T-helper 17 cell (primary cell): Measurements from ENCODE around the gene RASAL2. TPM values are rescaled to one million over a fixed set of nuclear protein-coding genes. Genes with fewer than 3 reads are reported as not detected.

Source experiments
- ATAC-seq: fragments of 150-1000 bp; cut with Tn5 transposase; 2 replicates; pipeline ENCODE4 v1.10.0; 2021; ENCODE audit warnings: mild to moderate bottlenecking, moderate library complexity
- DNase-seq, 3 donors: peaks; one replicate each; pipeline versions ENCODE4 v3.0.0 to v3.0.0-alpha.2; 2020 to 2021
- H3K9me3 ChIP-seq: one replicate; pipeline ENCODE4 v1.7.0; 2013; ENCODE audit warnings: low read length, mild to moderate bottlenecking; ENCODE audit not compliant: control insufficient read depth, poor library complexity, severe bottlenecking
- H3K27ac Mint-ChIP-seq: one replicate; pipeline ENCODE4 v1.8.0; 2022; ENCODE audit warnings: mild to moderate bottlenecking, moderate library complexity, mixed read lengths
- H3K27me3 Mint-ChIP-seq: one replicate; pipeline ENCODE4 v1.8.0; 2022; ENCODE audit warnings: mixed read lengths
- H3K36me3 Mint-ChIP-seq: one replicate; pipeline ENCODE4 v1.8.0; 2022; ENCODE audit warnings: low read depth, mixed read lengths
- H3K4me1 Mint-ChIP-seq: one replicate; pipeline ENCODE4 v1.8.0; 2022; ENCODE audit warnings: mild to moderate bottlenecking, mixed read lengths
- H3K4me3 Mint-ChIP-seq: one replicate; pipeline ENCODE4 v1.8.0; 2022; ENCODE audit warnings: mild to moderate bottlenecking, moderate library complexity, mixed read lengths
- total RNA-seq, 4 donors: library from RNA in 2 of 4; stranded (reverse) in 2 of 4; gene quantifications; one replicate each; pipeline ENCODE4 v1.2.3 and lab custom pipeline; 2022 to 2026

Gene RASAL2
- total RNA-seq, 2 donors from 2014 or later, result 0.07 to 0.29 TPM

DNA sequence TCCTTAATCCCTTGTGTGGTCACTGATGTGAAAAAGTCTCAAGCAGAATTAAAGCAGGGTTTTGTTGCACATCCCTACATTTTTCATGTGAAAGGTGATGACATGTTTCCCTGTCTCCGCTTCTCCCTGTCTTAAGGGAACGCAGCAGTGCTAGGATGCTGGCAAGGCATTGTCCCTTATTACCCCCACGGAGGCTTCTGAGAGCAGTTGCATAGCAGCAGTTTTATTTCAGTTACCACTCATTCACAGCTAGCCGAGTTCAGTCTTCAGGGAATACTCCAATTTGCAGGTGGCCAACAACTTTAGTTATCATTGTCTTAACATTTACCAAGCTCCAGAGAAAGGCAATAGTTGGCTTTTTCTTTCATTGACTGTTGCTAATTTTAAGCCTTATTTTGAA is 313.8 kb downstream of the RASAL2 start:
- Mint-ChIP-seq H3K27ac (no peak overlapping the region), H3K36me3 (no peaks in the 10 kb centered on the region), H3K4me1 (no peaks in the 10 kb centered on the region), H3K27me3 (no peaks in the 10 kb centered on the region), H3K4me3 (no peak overlapping the region)
- DNase-seq (no peak), ATAC-seq (no peak)
- H3K9me3 ChIP-seq, result no peaks in the 10 kb centered on the region

DNA sequence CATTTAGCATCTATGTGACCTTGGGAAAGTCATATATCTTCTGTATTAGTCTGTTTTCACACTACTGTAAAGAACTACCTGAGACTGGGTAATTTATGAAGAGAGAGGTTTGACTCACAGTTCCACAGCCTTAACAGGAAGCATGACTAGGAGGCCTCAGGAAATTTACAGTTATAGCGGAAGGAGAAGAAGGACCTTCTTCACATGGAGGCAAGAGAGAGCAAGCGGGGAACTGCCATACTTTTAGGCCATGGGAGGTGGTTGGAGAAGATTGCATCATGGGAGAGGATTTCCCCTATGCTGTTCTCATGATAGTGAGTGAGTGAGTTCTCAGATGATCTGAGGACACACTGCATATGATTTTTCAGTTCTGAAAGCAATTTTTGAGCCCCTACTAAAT is 315.0 kb downstream of the RASAL2 start:
- Mint-ChIP-seq H3K4me1 (no peaks in the 10 kb centered on the region), H3K27me3 (no peaks in the 10 kb centered on the region), H3K4me3 (no peak overlapping the region), H3K36me3 (no peaks in the 10 kb centered on the region), H3K27ac (no peak overlapping the region)
- H3K9me3 ChIP-seq, result no peaks in the 10 kb centered on the region
- DNase-seq (no peak), ATAC-seq (no peak)

DNA sequence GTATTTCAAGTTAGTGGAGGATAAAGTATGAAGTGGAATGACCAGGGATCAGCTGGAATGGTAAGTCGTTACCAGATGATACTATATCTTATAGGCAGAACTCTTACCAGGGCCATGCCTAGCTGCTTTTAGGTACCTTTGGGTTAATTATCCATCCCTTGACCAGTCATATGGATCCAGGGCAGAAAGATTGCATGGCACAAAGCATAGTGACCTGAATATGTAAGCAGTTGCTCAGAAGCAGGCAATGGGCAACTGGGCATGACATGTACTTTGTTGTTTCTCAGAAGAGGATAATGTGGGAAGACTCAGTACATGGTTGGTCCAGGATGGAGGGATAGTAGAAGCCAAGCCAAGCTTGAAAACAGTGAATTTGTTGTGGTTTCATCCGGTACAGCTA is 315.6 kb downstream of the RASAL2 start:
- Mint-ChIP-seq H3K36me3 (no peaks in the 10 kb centered on the region), H3K27me3 (no peaks in the 10 kb centered on the region), H3K27ac (no peak overlapping the region), H3K4me3 (no peak overlapping the region), H3K4me1 (no peaks in the 10 kb centered on the region)
- DNase-seq (no peak), ATAC-seq (no peak)
- H3K9me3 ChIP-seq, result no peaks in the 10 kb centered on the region

DNA sequence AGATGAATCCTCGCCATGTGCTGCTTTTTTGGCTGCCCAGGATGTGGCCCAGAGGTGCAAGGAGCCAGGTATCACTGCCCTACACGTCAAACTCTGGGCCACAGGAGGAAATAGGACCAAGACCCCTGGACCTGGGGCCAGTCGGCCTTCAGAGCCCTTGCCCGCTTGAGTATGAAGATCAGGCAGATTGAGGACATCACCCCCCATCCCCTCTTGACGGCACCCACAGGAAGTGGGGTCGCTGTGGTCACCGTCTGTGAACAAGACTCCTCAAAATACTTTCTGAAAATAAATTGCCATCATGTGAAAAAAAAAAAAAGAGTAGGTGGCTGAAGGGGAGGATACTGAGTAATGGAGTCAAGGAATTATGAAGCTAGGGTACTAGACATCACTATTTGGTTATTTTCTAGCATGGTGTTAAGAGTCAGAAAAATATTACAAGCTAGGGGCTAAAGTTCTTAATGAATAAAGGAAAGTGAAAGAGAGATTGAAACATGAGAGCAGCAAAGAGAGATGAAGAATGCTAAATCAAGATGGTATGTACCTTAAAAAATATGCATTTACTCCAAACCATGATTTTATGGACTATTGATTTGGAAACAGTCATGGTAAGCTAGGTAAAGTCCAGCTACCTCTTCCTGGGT is 318.0 kb downstream of the RASAL2 start:
- no peak overlapping the region for H3K4me3 Mint-ChIP-seq
- ATAC-seq (no peak), DNase-seq (no peak)
- no peaks in the 10 kb centered on the region for H3K4me1 Mint-ChIP-seq
- no peaks in the 10 kb centered on the region for H3K27me3 Mint-ChIP-seq
- H3K27ac Mint-ChIP-seq, result no peak overlapping the region
- no peaks in the 10 kb centered on the region for H3K9me3 ChIP-seq
- peaks cover under 1% of the 10 kb centered on the region for H3K36me3 Mint-ChIP-seq

DNA sequence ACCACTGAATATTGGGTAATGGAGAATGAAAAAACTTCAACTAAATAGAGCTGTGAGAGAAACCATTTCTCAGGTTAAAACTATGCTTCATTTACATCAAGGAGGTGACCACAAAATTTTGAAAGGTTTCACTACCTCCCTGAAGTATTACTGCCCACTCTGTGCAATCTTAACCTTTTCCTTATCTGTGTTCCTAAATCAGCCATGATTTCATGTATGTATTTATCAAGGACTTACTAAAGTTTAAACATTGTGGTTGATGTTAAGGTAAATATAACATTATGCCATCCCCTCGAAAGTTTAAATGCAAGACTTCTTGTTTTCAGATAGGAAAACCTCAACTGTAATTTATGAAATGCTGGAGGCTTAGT is 318.5 kb downstream of the RASAL2 start:
- no peak overlapping the region for H3K27ac Mint-ChIP-seq
- no peaks in the 10 kb centered on the region for H3K9me3 ChIP-seq
- ATAC-seq, result no peak

DNA sequence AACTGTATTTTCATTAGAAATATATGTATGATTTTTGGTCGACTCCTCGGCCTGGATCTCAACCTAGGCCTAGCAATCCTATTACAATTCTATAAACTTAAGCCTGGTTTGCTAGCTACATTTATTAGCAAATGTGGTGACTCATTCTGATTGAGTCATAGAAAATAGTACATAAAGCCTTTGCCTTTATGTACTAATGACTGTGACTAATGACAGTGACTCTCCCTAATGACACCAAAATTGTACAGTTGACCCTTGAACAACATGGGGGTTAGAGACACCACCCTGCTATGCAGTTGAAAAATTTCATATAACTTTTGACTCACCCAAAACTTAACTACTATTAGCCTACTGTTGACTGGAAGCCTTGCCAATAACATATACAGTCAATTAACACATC is 324.0 kb downstream of the RASAL2 start:
- no peak for ATAC-seq
- H3K4me1 Mint-ChIP-seq, result no peaks in the 10 kb centered on the region
- H3K9me3 ChIP-seq, result no peaks in the 10 kb centered on the region

More for the DNA sequence above, 318.5 kb downstream of the RASAL2 start:
- no peaks in the 10 kb centered on the region for H3K4me1 Mint-ChIP-seq
- H3K4me3 Mint-ChIP-seq, result no peak overlapping the region
- no peaks in the 10 kb centered on the region for H3K27me3 Mint-ChIP-seq
- DNase-seq, result no peak
- peaks cover 3% of the 10 kb centered on the region for H3K36me3 Mint-ChIP-seq

DNA sequence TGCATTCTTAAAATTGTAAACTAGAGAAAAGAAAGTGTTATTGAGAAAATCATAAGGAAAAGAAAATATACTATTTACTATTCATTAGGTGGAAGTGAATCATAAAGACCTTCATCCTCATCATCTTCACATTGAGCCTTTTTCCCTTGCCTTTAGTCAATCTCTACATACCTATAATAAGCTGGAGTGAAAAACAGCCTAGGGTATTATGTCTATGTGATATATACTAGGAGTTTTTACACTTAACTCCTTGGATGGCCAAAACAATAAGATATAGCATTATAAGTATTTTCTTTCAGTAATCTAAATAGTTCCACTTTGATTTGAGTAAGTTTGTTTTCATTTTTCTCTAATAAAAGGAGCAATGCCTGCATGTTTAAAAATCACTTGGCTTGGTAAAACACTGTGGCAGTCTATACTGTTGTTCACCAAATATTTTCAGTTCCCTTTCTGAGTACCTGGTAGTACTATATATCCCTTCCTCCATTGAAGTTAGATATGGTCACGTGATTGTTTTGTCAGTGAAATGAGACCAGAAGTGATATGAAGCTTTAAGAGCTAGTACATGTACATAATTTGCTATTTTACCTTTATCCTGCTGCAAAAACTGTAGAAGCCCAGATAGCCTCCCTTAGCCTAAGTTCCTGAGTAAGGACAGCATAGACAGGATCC is 324.5 kb downstream of the RASAL2 start:
- H3K4me3 Mint-ChIP-seq, result no peak overlapping the region
- ATAC-seq (no peak), DNase-seq (no peak)
- no peak overlapping the region for H3K27ac Mint-ChIP-seq
- H3K36me3 Mint-ChIP-seq, result peaks cover 3% of the 10 kb centered on the region
- H3K27me3 Mint-ChIP-seq, result no peaks in the 10 kb centered on the region
- no peaks in the 10 kb centered on the region for H3K4me1 Mint-ChIP-seq
- H3K9me3 ChIP-seq, result no peaks in the 10 kb centered on the region

More for the DNA sequence above, 324.0 kb downstream of the RASAL2 start:
- no peak overlapping the region for H3K4me3 Mint-ChIP-seq
- no peaks in the 10 kb centered on the region for H3K27me3 Mint-ChIP-seq
- no peak overlapping the region for H3K27ac Mint-ChIP-seq
- peaks cover 3% of the 10 kb centered on the region for H3K36me3 Mint-ChIP-seq
- DNase-seq, result no peak

DNA sequence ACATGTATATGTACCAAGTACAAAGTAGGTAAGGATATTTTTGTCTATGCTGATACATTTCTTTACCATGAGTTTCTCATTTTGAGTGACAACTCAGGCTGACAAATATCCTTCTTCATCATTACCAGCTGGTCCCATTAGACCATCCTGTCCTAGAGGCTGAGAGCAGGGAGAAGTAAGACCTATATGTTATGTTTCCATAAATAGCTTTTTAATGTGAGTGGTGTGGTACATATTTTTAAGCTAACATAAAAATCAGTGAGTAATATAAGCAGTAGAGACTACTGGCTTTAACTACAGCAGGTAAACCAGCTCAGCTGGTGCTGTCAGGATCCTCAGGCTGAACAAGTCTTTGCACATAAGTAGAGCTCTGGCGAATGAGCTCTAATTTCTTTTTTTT is 340.5 kb downstream of the RASAL2 start:
- Mint-ChIP-seq H3K4me3 (no peak overlapping the region), H3K4me1 (no peaks in the 10 kb centered on the region), H3K27ac (no peak overlapping the region), H3K27me3 (peaks cover 5% of the 10 kb centered on the region), H3K36me3 (no peaks in the 10 kb centered on the region)
- ATAC-seq, result no peak
- no peaks in the 10 kb centered on the region for H3K9me3 ChIP-seq
- no peak for DNase-seq

DNA sequence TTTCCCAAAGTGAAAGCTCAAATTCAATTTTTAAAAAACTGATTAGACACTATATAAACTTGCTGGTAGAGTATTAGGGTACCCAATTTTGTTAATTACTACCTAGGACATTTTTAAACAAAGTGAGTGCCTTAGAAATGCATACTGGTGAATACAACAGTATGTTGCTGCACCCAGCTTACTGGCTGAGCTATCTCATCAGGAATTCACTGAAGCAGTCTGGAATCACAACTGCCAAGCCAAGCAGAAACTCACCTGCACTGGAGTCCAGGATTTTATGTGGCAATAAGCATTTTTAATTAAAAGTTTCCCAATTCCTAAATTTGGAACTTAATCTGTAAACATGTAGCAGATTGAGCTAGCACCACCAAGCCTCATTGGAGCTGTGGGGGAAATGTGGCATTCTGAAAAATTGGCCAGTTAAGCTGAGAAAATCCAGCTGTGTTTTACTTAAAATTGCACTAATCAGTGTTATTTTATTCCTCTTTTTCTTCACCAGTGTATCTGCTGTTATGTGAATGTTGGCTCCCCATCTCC is 341.1 kb downstream of the RASAL2 start:
- Mint-ChIP-seq H3K4me3 (no peak overlapping the region), H3K27me3 (no peaks in the 10 kb centered on the region), H3K4me1 (no peaks in the 10 kb centered on the region), H3K36me3 (no peaks in the 10 kb centered on the region), H3K27ac (no peak overlapping the region)
- no peaks in the 10 kb centered on the region for H3K9me3 ChIP-seq
- no peak for ATAC-seq
- DNase-seq, result no peak

DNA sequence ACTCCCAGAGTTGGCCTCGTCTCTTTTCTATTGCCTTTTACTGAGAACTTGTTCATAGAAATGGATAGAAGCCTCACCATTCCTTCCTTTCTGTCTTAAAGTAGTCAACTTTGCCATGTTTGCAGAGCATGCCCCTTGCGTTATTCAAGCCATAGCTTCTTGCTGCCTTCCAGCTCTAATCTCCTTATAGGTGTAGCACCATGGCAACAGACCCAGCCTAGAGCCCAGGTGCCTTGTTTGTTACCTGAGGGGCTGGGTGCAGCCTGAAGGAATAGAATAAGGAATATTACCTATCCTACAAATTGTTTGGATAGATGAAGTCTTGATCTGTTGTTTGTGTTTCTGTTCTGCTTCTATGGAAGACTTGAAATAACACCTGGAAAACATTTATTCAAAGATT is 343.0 kb downstream of the RASAL2 start:
- Mint-ChIP-seq H3K4me3 (no peak overlapping the region), H3K27me3 (no peaks in the 10 kb centered on the region), H3K36me3 (no peaks in the 10 kb centered on the region), H3K4me1 (no peaks in the 10 kb centered on the region), H3K27ac (no peak overlapping the region)
- ATAC-seq, result no peak
- DNase-seq, result no peak
- H3K9me3 ChIP-seq, result no peaks in the 10 kb centered on the region

DNA sequence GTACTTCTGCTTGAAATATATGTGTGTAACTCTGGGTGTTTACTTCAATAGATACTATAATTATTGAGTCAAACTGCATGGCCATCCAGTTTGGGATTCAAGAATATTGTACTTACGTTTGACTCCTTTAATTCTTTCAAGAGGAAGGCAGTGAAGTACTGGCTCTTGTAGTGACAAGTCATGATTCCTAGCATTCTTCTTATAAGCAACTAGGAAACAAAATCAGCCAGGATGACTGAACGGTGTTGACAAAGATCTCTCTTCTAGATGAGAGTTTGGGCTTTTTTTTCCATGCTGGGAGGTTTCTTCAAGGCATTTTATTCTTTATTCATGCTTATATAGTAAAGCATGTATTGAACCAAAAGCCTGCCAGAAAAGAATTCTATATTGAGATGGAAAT is 344.5 kb downstream of the RASAL2 start:
- ATAC-seq (no peak), DNase-seq (no peak)
- no peak overlapping the region for H3K27ac Mint-ChIP-seq
- H3K9me3 ChIP-seq, result no peaks in the 10 kb centered on the region
- no peaks in the 10 kb centered on the region for H3K4me1 Mint-ChIP-seq
- H3K27me3 Mint-ChIP-seq, result peaks cover 10% of the 10 kb centered on the region
- H3K4me3 Mint-ChIP-seq, result no peak overlapping the region
- H3K36me3 Mint-ChIP-seq, result no peaks in the 10 kb centered on the region

DNA sequence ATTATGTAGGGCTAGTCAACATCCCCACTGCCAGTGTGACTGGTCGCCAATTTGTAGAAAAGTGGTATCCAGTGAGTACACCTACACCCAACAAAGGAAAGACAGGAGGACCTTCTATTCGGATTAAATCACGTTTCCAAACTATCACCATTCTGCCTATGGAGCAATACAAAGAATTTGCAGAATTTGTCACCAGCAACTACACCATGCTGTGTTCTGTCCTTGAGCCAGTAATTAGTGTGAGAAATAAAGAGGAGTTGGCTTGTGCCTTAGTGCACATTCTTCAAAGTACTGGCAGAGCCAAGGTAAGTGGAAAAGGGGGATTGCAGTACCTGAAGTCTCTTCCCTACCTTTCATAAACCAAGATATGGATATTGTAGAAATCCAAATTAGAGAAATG is 349.0 kb downstream of the RASAL2 start:
- H3K4me1 Mint-ChIP-seq, result peaks cover 2% of the 10 kb centered on the region
- peaks cover 12% of the 10 kb centered on the region for H3K27me3 Mint-ChIP-seq
- no peaks in the 10 kb centered on the region for H3K9me3 ChIP-seq
- DNase-seq, result no peak
- no peak overlapping the region for H3K27ac Mint-ChIP-seq
- H3K36me3 Mint-ChIP-seq, result no peaks in the 10 kb centered on the region
- no peak overlapping the region for H3K4me3 Mint-ChIP-seq
- ATAC-seq, result no peak

DNA sequence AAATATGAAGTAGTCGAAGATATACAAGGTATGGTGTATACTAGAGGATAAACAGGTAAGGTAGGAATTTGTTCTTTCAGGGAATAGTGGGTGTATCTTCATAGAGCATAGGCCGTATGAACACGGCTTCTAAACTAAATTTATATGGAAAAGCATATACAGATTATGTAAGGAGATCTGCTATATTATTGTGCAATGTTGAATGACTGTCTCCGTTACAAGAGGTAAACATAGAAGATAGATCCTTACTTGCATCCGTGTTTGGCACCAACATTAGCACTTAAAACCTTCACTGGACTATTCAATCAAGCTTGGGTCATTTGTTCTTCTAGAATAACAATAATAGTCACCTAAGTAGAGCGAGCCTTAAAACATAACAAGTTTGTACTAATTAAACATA is 357.0 kb downstream of the RASAL2 start:
- ATAC-seq, result no peak
- H3K36me3 Mint-ChIP-seq, result no peaks in the 10 kb centered on the region
- no peak overlapping the region for H3K27ac Mint-ChIP-seq
- no peak overlapping the region for H3K4me3 Mint-ChIP-seq
- DNase-seq, result no peak
- H3K9me3 ChIP-seq, result no peaks in the 10 kb centered on the region
- H3K27me3 Mint-ChIP-seq, result peaks cover 9% of the 10 kb centered on the region
- peaks cover 6% of the 10 kb centered on the region for H3K4me1 Mint-ChIP-seq

DNA sequence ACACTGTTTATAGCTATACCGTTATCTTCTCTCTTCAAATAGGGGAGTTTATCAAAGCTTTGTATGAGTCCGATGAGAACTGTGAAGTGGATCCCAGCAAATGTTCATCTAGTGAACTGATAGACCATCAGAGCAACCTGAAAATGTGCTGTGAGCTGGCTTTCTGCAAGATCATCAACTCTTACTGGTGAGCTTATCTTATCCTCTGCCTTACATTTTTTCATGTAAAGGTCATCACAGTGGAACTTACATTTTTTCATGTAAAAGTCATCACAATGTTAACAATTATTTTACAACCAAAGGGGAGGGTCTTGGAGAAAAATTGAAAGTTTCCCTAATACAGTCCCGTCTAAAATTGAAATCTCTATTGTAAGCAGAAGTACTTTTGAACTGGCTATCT is 357.6 kb downstream of the RASAL2 start:
- Mint-ChIP-seq H3K36me3 (no peaks in the 10 kb centered on the region), H3K4me3 (no peak overlapping the region), H3K27me3 (peaks cover 9% of the 10 kb centered on the region), H3K27ac (no peak overlapping the region), H3K4me1 (peaks cover 6% of the 10 kb centered on the region)
- ATAC-seq, result no peak
- H3K9me3 ChIP-seq, result no peaks in the 10 kb centered on the region
- DNase-seq, result no peak
